H1 (cell line): Measurements from ENCODE around the gene CYP2W1. TPM values are rescaled to one million over a fixed set of nuclear protein-coding genes. Genes with fewer than 3 reads are reported as not detected.

Experiments used
- CTCF ChIA-PET: fragments of 300-600 bp; sonication (Branson Sonifier 250); formaldehyde crosslinking; loops from one replicate; lab custom pipeline; 2021; ENCODE audit not compliant: partially characterized antibody; lab: Charles Lee
- POLR2A ChIA-PET: fragments of 300-600 bp; sonication (Branson Sonifier 250); formaldehyde crosslinking; loops from one replicate; lab custom pipeline; 2021; ENCODE audit warnings: inconsistent platforms; ENCODE audit not compliant: partially characterized antibody; lab: Charles Lee
- DNase-seq, 2 experiments: peaks; one replicate each; pipeline versions ENCODE4 v3.0.0 to v3.0.0-alpha.2; 2010 to 2022; ENCODE audit warnings: low spot score in 2 of 2, low read depth in 1 of 2, mixed read lengths in 1 of 2
- FAIRE-seq: peaks from 2 replicates; lab custom pipeline; 2011; peaks lifted over from hg19 to GRCh38; lab: Jason Lieb, UNC
- H2AFZ ChIP-seq: 2 replicates; pipeline ENCODE4 v1.8.1; 2012; ENCODE audit warnings: low read length, inconsistent platforms
- H2AK5ac ChIP-seq: 2 replicates; pipeline ENCODE4 v1.6.1; 2013; ENCODE audit warnings: low read depth, low read length
- H2BK120ac ChIP-seq: replicated peaks from 2 replicates; pipeline ENCODE3; 2013; ENCODE audit warnings: low read depth, low read length, inconsistent platforms
- H2BK12ac ChIP-seq: 2 replicates; pipeline ENCODE4 v1.6.1; 2013; ENCODE audit warnings: low read depth, low read length
- H2BK15ac ChIP-seq: 2 replicates; pipeline ENCODE4 v1.6.1; 2013; ENCODE audit warnings: low read length
- H2BK20ac ChIP-seq: 2 replicates; pipeline ENCODE4 v1.6.1; 2013; ENCODE audit warnings: low read length
- H2BK5ac ChIP-seq: 2 replicates; pipeline ENCODE4 v1.6.1; 2013; ENCODE audit warnings: low read depth, low read length
- H3K14ac ChIP-seq: 2 replicates; pipeline ENCODE4 v1.6.1; 2013; ENCODE audit warnings: inconsistent platforms; ENCODE audit not compliant: insufficient read length
- H3K18ac ChIP-seq: 2 replicates; pipeline ENCODE4 v1.6.1; 2013; ENCODE audit warnings: low read length; ENCODE audit errors: extremely low read depth
- H3K23ac ChIP-seq: 2 replicates; pipeline ENCODE4 v1.6.1; 2013; ENCODE audit warnings: inconsistent platforms; ENCODE audit not compliant: insufficient read length
- H3K23me2 ChIP-seq: 2 replicates; pipeline ENCODE4 v1.6.1; 2013; ENCODE audit warnings: low read depth, low read length
- H3K27ac ChIP-seq: 2 replicates; pipeline ENCODE4 v1.6.1; 2011; ENCODE audit warnings: low read depth, low read length, inconsistent platforms
- H3K27me3 ChIP-seq, 4 experiments: replicated peaks in 1 of 4; 1 replicate in 1 of 4; 2 replicates in 3 of 4; pipeline versions ENCODE4 v1.6.1 to v1.8.1; 2011 to 2013; ENCODE audit warnings: low read length in 3 of 4, mild to moderate bottlenecking in 3 of 4, inconsistent platforms in 2 of 4, mixed read lengths in 2 of 4, moderate library complexity in 1 of 4; ENCODE audit not compliant: control insufficient read depth in 3 of 4, insufficient read depth in 3 of 4; ENCODE audit errors: extremely low read depth in 1 of 4
- H3K36me3 ChIP-seq, 4 experiments: 2 replicates each; pipeline versions ENCODE4 v1.6.1 to v1.8.1; 2011 to 2013; ENCODE audit warnings: mild to moderate bottlenecking in 4 of 4, low read length in 3 of 4, moderate library complexity in 2 of 4, control low read depth in 1 of 4, inconsistent platforms in 1 of 4; ENCODE audit not compliant: insufficient read depth in 4 of 4, control insufficient read depth in 2 of 4
- H3K4ac ChIP-seq: replicated peaks from 2 replicates; pipeline ENCODE3; 2013; ENCODE audit warnings: low read length, low read depth, mixed read lengths, inconsistent platforms; ENCODE audit not compliant: insufficient read length
- H3K4me1 ChIP-seq, 4 experiments: replicated peaks in 1 of 4; 1 replicate in 1 of 4; 2 replicates in 3 of 4; pipeline versions ENCODE4 v1.6.1 to v1.8.1; 2011 to 2013; ENCODE audit warnings: low read length in 3 of 4, inconsistent platforms in 2 of 4, mixed read lengths in 1 of 4; ENCODE audit not compliant: insufficient read depth in 4 of 4, control insufficient read depth in 3 of 4
- H3K4me2 ChIP-seq, 2 experiments: 2 replicates each; pipeline versions ENCODE4 v1.6.1 to v1.8.1; 2011 to 2013; ENCODE audit warnings: low read depth in 2 of 2, low read length in 2 of 2, control low read depth in 1 of 2, inconsistent platforms in 1 of 2, mild to moderate bottlenecking in 1 of 2; ENCODE audit not compliant: insufficient read depth in 1 of 2
- H3K4me3 ChIP-seq, 4 experiments: fragments of 200-600, 300-600 bp in 1 of 4; sonication (generic), shearing (Covaris generic), sonication (Bioruptor Twin) in 1 of 4; 2 replicates each; pipeline versions ENCODE4 v1.5.1 to v1.8.1; 2011 to 2016; ENCODE audit warnings: low read length in 4 of 4, low read depth in 3 of 4, control low read depth in 2 of 4, inconsistent platforms in 2 of 4, mild to moderate bottlenecking in 2 of 4, mixed read lengths in 1 of 4, moderate library complexity in 1 of 4; ENCODE audit not compliant: insufficient read depth in 2 of 4; ENCODE audit errors: extremely low read depth in 1 of 4
- H3K56ac ChIP-seq: replicated peaks from 2 replicates; pipeline ENCODE3; 2013; ENCODE audit warnings: low read depth, mild to moderate bottlenecking, mixed read lengths, low read length, inconsistent platforms; ENCODE audit not compliant: insufficient read length
- H3K79me1 ChIP-seq: 2 replicates; pipeline ENCODE4 v1.6.1; 2013; ENCODE audit warnings: low read depth, low read length, control low read depth
- H3K79me2 ChIP-seq, 2 experiments: 2 replicates each; pipeline versions ENCODE4 v1.6.1 to v1.8.1; 2012 to 2013; ENCODE audit warnings: low read length in 2 of 2, mild to moderate bottlenecking in 2 of 2, inconsistent platforms in 1 of 2; ENCODE audit not compliant: insufficient read depth in 2 of 2, control insufficient read depth in 1 of 2
- H3K9ac ChIP-seq, 4 experiments: replicated peaks in 1 of 4; 1 replicate in 1 of 4; 2 replicates in 3 of 4; pipeline versions ENCODE4 v1.6.1 to v1.8.1; 2011 to 2013; ENCODE audit warnings: low read depth in 3 of 4, low read length in 3 of 4, control low read depth in 2 of 4, mild to moderate bottlenecking in 2 of 4, moderate library complexity in 2 of 4, inconsistent platforms in 1 of 4; ENCODE audit errors: extremely low read depth in 1 of 4
- H3K9me3 ChIP-seq, 2 experiments: 2 replicates each; pipeline versions ENCODE4 v1.6.1 to v1.8.1; 2012 to 2013; ENCODE audit warnings: mild to moderate bottlenecking in 2 of 2, moderate library complexity in 2 of 2, control low read depth in 1 of 2, inconsistent platforms in 1 of 2, low read depth in 1 of 2, low read length in 1 of 2, mixed read lengths in 1 of 2; ENCODE audit not compliant: insufficient read depth in 2 of 2
- H4K20me1 ChIP-seq, 2 experiments: replicated peaks in 1 of 2; 2 replicates each; pipeline versions ENCODE3 to v1.8.1; 2011 to 2013; ENCODE audit warnings: inconsistent platforms in 2 of 2, low read length in 2 of 2, mild to moderate bottlenecking in 1 of 2; ENCODE audit not compliant: insufficient read depth in 2 of 2, control insufficient read depth in 1 of 2
- H4K5ac ChIP-seq: 2 replicates; pipeline ENCODE4 v1.6.1; 2013; ENCODE audit warnings: low read length, low read depth, mixed read lengths, inconsistent platforms; ENCODE audit not compliant: insufficient read length
- H4K8ac ChIP-seq: 2 replicates; pipeline ENCODE4 v1.8.0; 2013; ENCODE audit warnings: mild to moderate bottlenecking, moderate library complexity, low read length, inconsistent platforms; ENCODE audit not compliant: insufficient read depth; ENCODE audit errors: extremely low read depth
- H4K91ac ChIP-seq: replicated peaks from 2 replicates; pipeline ENCODE3; 2013; ENCODE audit warnings: low read length, mixed read lengths, inconsistent platforms; ENCODE audit not compliant: insufficient read length
- ASH2L ChIP-seq: fragments of 200-600, 300-600 bp; sonication (generic); IDR thresholded peaks from one replicate; pipeline ENCODE4 v1.7.1; 2017; ENCODE audit warnings: low read length
- BCL11A ChIP-seq, 2 experiments: IDR thresholded peaks; one replicate each; pipeline ENCODE4 v1.6.1; 2011; ENCODE audit warnings: low read depth in 2 of 2, low read length in 2 of 2, mild to moderate bottlenecking in 2 of 2
- CBX8 ChIP-seq: fragments of 300-800, 300-1000 bp; sonication (generic); IDR thresholded peaks from 2 replicates; pipeline ENCODE4 v1.7.1; 2016; ENCODE audit warnings: low read depth, low read length, borderline replicate concordance
- JUND ChIP-seq: IDR thresholded peaks from 2 replicates; pipeline ENCODE4 v1.6.1; 2011; ENCODE audit warnings: mild to moderate bottlenecking, improper control_type of control experiment, low read length
- RNF2 ChIP-seq: fragments of 200-900, 300-1000 bp; sonication (generic); IDR thresholded peaks from 2 replicates; pipeline ENCODE4 v1.7.1; 2016; ENCODE audit warnings: borderline replicate concordance, low read depth, mild to moderate bottlenecking, antibody characterized with exemption, low read length; ENCODE audit not compliant: poor library complexity, severe bottlenecking; ENCODE audit errors: missing control alignments
- SP1 ChIP-seq: IDR thresholded peaks from 2 replicates; pipeline ENCODE4 v1.6.1; 2011; ENCODE audit warnings: low read depth, low read length
- TBP ChIP-seq: IDR thresholded peaks from 2 replicates; pipeline ENCODE4 v1.6.1; 2011; ENCODE audit warnings: low read depth, low read length, improper control_type of control experiment
- WGBS, 2 experiments: shearing (Covaris generic) in 1 of 2; methylation state at CpG; one replicate each; pipeline versions ENCODE4 v1.1.6 to v1.1.7; 2013 to 2015; ENCODE audit warnings: low lambda C conversion rate in 2 of 2, mixed read lengths in 2 of 2, inconsistent platforms in 1 of 2, low coverage in 1 of 2, missing lambda C conversion rate in 1 of 2; ENCODE audit not compliant: insufficient replicate concordance in 2 of 2, insufficient coverage in 1 of 2, insufficient read length in 1 of 2; ENCODE audit errors: extremely low coverage in 1 of 2, missing lambda C conversion rate in 1 of 2; 5-methylcytosine and 5-hydroxymethylcytosine counted together
- polyA plus RNA-seq, 7 experiments: library from polyadenylated mRNA; depleted of rRNA in 3 of 7; stranded (reverse) in 5 of 7; unstranded in 2 of 7; fragments of >200 nt in 5 of 7; fragments of 200-250 nt in 2 of 7; gene quantifications; 1 replicate in 5 of 7; 2 replicates in 1 of 7; 4 replicates in 1 of 7; pipeline versions ENCODE4 v1.2.1 to v1.2.3, GENCODE V29; 2011 to 2013; ENCODE audit warnings: missing spikeins in 2 of 7, mixed read lengths in 2 of 7
- total RNA-seq: library from RNA; stranded (reverse); fragmentation: NEBNext Ultra II Directional; extraction: Animal tissue kit (Norgen Biotek cat#: 25700); gene quantifications from 2 replicates; pipeline ENCODE4 v1.2.1, GENCODE V29; 2021
- TF ChIP-seq, protein P1 (sequence below), 3 experiments: IDR thresholded peaks; 1 replicate in 2 of 3; 2 replicates in 1 of 3; pipeline versions ENCODE4 v1.5.1 to v1.6.1; 2011; ENCODE audit warnings: low read length in 3 of 3, mild to moderate bottlenecking in 3 of 3, inconsistent platforms in 2 of 3, low read depth in 1 of 3, moderate library complexity in 1 of 3; ENCODE audit not compliant: insufficient read depth in 1 of 3; ENCODE audit errors: control extremely low read depth in 1 of 3

Gene CYP2W1
- total and polyA plus RNA-seq, 2 of the 8 experiments (the other 6 are each of a cell fraction or from before 2014, with no cell fraction given) = not detected

DNA sequence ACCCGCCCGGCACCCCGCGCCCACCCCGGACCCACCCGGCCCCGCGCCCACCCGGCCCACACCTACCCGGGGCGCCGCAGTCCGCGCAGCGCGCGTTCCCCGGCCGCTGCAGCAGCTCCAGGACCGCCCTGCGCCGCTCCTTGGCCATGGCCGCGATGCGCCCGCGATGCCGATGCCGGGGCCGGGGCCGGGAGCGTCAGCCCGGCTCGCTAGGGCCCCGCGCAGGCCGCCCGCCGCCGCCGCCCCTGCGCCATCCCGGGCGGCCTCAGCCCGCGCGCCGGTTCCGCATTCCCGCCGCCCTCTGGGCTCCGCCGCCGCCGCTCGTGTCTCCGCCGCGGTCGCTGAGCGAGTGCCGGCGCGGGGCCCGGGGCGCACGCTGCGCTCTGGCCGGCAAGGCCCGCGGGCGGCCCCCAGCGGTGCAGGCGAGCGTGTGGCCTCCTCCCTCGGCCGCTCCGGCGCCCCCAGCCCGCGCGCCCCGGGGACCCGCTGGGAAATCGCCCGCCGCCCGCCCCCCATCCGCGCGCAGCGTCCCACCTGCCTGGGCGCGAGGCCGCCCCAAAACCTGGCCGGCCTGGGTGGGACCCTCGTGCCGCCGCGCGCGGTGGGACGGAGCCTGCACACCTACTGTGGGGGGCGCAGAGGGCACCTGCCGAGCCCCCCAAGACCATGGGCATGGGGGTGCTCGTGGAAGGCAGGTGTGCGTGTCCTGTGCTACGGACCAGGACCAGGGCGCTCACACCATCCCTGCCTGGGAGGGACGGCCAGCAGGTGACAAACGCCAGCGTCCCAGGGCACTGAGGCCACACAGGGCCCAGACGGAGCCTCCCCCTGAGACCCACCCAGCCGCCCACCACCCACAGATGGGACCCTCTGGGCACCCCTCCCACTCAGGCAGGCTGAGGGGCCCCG lies 28.4 kb upstream of the CYP2W1 start, which contains the start of gene ADAP1:
Gene ADAP1, minus strand, starts transcription at position 351 of the 909 bp plus-strand sequence. Its CDS starts 203 bp downstream, at position 148.
- H3K4me3 ChIP-seq = peak within 1 kb of the TSS; percentile 27 to 62 (median 46)
- H4K20me1 ChIP-seq = no peaks in the 10 kb centered on the region
- no peak within 1 kb of the TSS for H4K5ac ChIP-seq
- 49% methylated on average over 16 of the region's 115 CpGs; no CpG with 5 or more reads in 1 of the 2 experiments for WGBS, 2 experiments
- no peak within 1 kb of the TSS for H3K18ac ChIP-seq
- H3K23ac ChIP-seq = no peak within 1 kb of the TSS
- no peaks in the 10 kb centered on the region for H3K79me2 ChIP-seq
- no peak within 1 kb of the TSS for H2AK5ac ChIP-seq
- peak within 1 kb of the TSS; percentile 11; the same call in 1 of the 2 replicates for H4K8ac ChIP-seq
- H3K79me1 ChIP-seq = no peaks in the 10 kb centered on the region
- H3K4ac ChIP-seq = no peak within 1 kb of the TSS
- peak within 1 kb of the TSS; percentile 56 to 76; a peak in 3 of 4 replicates for H3K4me2 ChIP-seq
- H3K36me3 ChIP-seq = no peaks in the 10 kb centered on the region
- peaks cover 0 to 12% (median 6%) of the 10 kb centered on the region in 4 experiments; a peak in 5 of 7 replicates for H3K4me1 ChIP-seq
- H2BK15ac ChIP-seq = no peak within 1 kb of the TSS
- peaks cover 4% of the 10 kb centered on the region; the same call in 1 of the 2 replicates for H3K23me2 ChIP-seq
- H3K14ac ChIP-seq = no peak within 1 kb of the TSS
- no peak within 1 kb of the TSS for H2AFZ ChIP-seq
- ChIA-PET CTCF (interaction anchor here (1.0 to 4.6 kb wide), 3 partner anchors 12 to 45 kb away, joined by 3 to 37 read pairs (median 36); no protein-coding TSS in a partner anchor), POLR2A (interaction anchor here (1.0 to 1.4 kb wide), 2 partner anchors 12 to 19 kb away, joined by 3 read pairs; no protein-coding TSS in a partner anchor)
- H3K9me3 ChIP-seq = peaks cover 0 to 3% of the 10 kb centered on the region in 2 experiments; a peak in 1 of 4 replicates
- H2BK12ac ChIP-seq = no peak within 1 kb of the TSS
- no peak within 1 kb of the TSS for H3K56ac ChIP-seq
- H4K91ac ChIP-seq = no peak within 1 kb of the TSS
- H2BK5ac ChIP-seq = no peak within 1 kb of the TSS; the same call in 1 of the 2 replicates
- peaks cover 2 to 26% (median 19%) of the 10 kb centered on the region in 4 experiments; a peak in 6 of 7 replicates for H3K27me3 ChIP-seq
- FAIRE-seq = no peak
- H3K27ac ChIP-seq = no peak within 1 kb of the TSS
- no peak within 1 kb of the TSS for H2BK120ac ChIP-seq
- H3K9ac ChIP-seq = no peak within 1 kb of the TSS
- DNase-seq = no peak
- H2BK20ac ChIP-seq = no peak within 1 kb of the TSS
- TF ChIP-seq RNF2 = no peak
- no peak for TF ChIP-seq SP1
- TF ChIP-seq JUND = no peak
- TF ChIP-seq, protein P1, sequence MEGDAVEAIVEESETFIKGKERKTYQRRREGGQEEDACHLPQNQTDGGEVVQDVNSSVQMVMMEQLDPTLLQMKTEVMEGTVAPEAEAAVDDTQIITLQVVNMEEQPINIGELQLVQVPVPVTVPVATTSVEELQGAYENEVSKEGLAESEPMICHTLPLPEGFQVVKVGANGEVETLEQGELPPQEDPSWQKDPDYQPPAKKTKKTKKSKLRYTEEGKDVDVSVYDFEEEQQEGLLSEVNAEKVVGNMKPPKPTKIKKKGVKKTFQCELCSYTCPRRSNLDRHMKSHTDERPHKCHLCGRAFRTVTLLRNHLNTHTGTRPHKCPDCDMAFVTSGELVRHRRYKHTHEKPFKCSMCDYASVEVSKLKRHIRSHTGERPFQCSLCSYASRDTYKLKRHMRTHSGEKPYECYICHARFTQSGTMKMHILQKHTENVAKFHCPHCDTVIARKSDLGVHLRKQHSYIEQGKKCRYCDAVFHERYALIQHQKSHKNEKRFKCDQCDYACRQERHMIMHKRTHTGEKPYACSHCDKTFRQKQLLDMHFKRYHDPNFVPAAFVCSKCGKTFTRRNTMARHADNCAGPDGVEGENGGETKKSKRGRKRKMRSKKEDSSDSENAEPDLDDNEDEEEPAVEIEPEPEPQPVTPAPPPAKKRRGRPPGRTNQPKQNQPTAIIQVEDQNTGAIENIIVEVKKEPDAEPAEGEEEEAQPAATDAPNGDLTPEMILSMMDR (IDR thresholded peaks at IDR 0.05; ENCODE audit: control extremely low read depth in 1 of 3, insufficient read depth in 1 of 3, low read depth in 1 of 3, low read length in 3 of 3) = peak in 1 of 3 experiments; percentile 12; a peak in 1 of 4 replicates
- no peak for TF ChIP-seq CBX8
- TF ChIP-seq BCL11A (IDR thresholded peaks at IDR 0.05; ENCODE audit: low read depth in 2 of 2, low read length in 2 of 2) = no peak
- TF ChIP-seq ASH2L = no peak
- TF ChIP-seq TBP = no peak
